Activated CD4-positive, alpha-beta T cell treated with anti-CD3 and anti-CD28 coated beads for 1 hour (primary cell): Measurements from ENCODE around the gene ATOX1.
"Not testable (repeated sequence)": the region's sequence is repeated elsewhere in the genome, so short reads cannot be mapped to it uniquely, and the experiment has no call there.

Experiments
- DNase-seq: peaks from one replicate; pipeline ENCODE4 v3.0.0-alpha.2; 2020

ATOX1 gene, protein sequence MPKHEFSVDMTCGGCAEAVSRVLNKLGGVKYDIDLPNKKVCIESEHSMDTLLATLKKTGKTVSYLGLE

DNA sequence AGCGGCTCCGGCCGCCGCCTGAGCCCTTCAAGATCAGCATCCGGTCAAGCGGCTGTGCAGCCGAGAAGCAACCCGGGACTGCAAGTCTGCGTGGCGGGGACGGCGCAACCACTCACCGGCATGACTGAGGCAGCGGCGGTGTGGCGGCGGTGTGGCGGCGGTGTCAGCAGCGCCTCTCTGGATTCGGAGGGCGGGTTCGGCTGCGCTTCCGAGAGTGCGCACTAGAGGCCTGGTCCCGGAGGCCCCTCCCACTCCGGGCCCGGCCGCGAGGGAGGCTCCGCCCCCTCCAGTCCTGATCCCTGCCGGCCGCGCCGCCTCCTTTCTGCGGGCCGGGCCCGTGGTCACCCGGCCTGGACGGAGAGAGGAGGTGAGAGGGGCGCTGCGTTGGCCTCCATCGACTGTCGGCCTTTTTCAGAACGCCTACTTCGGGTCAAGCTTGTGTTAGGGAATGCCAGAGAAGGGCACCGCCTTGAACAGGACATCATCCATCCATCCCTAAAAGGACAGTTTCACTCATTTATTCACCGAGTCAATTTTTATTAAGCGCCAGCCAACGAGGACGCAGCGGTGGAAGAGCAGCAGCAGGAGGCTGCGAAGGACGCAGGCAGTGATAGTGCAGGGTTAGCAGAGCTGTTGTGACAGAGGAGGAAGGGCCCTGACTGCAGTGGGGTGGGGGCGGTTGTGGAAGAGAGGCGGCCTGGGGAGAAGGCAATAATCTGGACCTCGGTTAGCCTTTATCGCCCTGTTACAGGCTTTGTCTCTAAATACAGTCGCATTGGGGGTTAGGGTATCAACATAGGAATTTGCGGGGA is at the start of gene ATOX1:
Gene ATOX1 (minus strand): TSS at position 202 of the 812 bp plus-strand sequence. CDS start 80 bp downstream, at position 122.
- DNase-seq = peak; percentile 84

DNA sequence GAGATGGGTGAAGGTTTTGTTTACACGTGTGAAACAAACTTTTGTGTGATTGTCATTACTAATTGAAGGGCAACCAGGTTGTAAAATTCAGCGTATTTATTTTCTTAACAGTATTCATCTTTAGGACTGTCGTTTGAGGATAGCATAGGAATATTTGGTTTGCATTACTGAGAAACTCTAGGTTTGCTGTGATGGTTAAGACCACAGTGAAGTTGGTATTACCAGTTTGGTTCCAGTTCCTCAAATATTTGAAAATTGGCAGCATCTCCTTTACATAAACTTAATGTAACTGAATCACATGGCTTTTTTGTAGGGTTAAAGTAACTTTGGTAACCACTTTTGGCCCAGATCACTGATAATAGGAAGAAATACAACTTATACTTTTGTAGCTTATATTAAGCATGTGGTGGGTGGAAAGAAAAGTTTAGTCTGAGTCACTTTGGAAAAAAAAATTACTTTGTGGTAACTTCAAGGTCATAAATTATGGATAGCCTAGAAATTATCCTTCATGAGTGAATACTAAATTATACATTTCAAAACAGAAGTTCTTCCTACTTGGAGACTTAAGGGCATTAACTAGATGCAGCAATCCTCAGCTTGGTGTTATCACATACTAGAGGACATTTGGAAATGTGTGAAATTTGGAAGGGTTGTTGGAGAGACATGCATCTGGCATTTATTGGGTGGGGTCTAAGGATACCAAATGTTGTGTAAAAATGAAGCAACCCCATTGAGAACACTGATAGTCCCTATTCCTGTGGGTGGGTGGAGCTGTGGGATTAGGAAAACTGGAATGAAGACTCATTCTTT is 47.2 kb upstream of the ATOX1 start:
- no peak for DNase-seq

DNA sequence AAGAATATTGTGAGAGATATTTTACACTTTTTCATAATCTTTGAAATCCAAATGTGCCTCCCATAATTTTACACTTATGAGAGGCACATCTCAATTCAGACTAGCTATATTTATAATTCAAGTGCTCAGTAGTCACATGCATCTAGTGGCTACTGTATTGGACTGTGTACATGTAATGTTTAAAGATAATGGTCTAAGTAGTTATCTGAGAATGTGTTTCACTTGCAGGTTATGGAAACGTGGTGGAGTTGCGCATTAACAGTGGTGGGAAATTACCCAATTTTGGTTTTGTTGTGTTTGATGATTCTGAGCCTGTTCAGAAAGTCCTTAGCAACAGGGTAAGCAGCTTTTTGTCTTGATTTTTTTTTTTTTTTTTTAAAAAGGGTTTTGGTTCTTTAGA is 42.1 kb upstream of the ATOX1 start:
- no peak for DNase-seq

DNA sequence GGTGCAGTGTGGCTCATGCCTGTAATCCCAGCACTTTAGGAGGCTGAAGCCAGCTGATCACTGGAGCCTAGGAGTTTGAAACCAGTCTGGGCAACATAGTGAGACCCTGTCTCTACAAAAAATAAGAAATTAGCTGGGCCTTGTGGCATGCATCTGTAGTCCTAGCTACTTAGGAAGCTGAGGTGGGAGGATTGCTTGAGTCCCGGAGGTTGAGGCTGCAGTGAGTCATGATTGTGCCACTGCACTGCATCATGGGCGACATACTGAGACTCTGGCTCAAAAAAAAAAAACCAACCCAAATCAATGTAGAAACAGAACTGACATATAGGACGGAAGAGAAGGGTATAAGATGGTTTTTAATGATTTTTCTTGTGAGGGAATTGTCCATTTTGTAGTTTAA is 41.0 kb upstream of the ATOX1 start:
- DNase-seq = no peak

DNA sequence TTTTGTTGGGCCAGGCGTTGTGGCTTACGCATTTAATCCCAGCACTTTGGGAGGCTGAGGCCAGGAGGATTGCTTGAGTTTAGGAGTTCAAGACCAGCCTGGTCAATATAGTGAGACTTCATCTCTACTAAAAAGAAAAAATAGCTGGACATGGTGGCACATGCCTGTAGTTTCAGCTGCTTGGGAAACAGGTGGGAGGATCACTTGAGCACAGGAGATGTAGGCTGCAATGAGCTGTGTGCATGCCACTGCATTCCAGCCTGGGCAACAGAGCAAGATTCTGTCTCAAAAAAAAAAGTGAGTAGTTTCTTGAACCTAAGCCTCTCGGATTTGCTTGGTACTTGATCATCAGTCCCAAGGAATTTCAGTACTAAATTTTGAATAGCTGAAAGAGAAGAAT is 40.2 kb upstream of the ATOX1 start:
- no peak for DNase-seq

DNA sequence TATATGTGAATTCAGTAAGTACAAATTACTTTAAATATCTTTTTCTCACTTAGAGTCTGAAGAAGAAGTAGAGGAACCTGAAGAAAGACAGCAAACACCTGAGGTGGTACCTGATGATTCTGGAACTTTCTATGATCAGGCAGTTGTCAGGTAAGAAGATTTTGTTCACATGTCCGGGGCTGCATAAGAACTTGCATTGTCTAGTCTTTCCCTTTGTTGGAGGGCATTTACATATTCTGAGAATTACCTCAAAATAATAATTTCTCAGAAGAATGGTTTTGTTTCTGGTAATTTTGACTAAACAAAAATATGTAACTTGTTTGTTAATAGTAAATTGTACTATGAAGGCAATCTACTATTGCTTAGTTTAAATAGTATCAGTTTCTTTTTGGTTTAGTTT is 37.0 kb upstream of the ATOX1 start:
- no peak for DNase-seq

DNA sequence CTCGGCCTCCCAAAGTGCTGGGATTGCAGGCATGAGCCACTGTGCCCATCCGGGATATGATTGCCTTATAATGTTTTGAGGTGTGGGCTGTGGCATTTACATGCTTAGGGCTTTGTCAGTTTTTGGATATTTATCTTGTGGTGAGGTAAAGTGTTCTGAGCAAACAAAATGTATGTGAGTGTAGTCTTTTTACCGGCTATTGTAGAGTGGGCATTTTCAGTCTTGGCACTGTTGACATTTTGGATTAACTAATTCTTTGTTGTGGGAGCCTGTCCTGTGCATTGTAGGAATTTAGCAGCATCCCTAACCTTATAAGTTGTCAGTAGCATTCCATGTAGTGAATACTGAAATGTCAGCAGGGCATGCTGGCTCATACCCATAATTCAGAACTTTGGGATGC is 34.9 kb upstream of the ATOX1 start:
- no peak for DNase-seq

DNA sequence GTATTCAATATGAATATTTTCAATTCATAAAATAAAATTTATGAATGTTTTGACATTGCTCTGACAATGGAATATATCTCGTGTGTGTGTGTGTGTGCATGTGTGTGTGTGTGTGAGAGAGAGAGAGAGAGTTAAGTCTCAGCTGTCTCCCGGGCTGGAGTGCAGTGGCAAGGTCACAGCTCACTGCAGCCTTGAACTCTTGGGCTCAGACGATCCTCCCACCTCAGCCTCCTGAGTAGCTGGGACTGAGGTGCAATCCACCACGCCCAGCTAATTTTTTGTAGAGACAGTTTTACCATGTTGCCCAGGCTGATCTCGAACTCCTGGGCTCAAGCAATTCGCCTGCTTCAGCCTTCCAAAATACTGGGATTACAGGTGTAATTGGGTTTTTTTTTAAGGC is 29.4 kb upstream of the ATOX1 start:
- no peak for DNase-seq

DNA sequence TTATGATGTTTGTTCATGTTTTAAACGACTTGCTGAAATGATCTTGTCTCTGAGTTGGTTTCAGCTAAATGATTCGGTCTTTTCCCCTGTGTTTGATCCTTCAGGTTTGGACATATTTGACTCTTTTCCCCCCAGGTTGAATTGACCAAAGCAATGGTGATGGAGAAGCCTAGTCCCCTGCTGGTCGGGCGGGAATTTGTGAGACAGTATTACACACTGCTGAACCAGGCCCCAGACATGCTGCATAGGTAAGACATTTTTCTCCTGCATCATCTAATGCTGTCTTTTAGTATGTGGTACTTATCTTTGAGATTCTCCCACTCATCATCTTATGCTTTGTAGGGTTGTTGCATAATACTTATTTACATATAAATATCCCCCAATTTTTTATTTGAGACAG is 28.0 kb upstream of the ATOX1 start:
- no peak for DNase-seq

DNA sequence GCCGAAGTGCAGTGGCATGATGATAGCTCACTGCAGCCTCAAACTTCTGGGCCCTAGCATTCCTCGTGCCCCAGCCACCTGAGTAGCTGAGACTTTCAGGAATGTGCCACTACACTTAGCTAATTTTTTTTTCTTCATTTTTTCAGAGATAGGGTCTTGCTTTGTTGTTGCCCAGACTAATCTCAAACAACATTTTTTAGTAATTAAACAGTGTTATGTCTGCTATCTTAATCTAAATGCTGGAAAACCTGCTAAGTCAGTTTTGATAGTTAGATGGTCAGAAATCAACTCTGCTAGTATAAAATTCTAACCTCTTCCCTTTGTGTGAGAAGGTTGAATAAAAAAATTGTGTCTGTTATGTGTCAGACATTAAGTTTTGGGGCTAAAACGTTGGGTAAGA is 25.7 kb upstream of the ATOX1 start:
- no peak for DNase-seq

DNA sequence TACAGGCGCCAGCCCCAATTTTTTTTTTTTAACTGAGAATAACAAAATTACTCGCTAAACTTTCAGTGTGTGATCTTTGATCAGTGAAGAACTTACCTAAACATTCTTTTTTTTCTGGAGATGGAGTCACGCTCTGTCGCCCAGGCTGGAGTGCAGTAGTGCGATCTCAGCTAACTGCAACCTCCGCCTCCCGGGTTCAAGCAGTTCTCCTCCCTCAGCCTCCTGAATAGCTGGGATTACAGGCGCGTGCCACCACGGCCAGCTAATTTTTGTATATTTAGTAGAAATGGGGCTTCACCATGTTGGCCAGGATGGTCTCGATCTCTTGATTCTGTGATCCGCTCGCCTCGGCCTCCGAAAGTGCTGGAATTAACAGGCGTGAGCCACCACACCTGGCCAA is 25.2 kb upstream of the ATOX1 start:
- DNase-seq = not testable (repeated sequence)

DNA sequence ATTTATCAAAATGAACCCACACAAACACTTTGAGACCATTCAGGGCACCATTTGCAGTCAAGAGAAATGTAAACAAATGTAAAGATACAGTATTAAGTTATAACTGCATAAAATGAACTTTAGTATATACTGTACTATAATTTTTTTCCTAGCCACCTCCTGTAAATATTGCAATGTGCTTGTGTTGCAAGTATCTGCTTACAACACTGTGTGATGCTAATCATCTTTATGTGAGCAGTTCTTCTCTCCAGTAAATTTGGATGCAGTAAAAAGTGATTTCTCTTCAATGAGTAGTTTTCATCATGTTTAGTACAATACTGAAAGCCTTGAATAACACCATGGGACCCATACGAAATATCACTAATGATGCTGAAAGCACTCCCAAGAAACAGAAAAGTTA is 22.8 kb upstream of the ATOX1 start:
- DNase-seq = no peak

DNA sequence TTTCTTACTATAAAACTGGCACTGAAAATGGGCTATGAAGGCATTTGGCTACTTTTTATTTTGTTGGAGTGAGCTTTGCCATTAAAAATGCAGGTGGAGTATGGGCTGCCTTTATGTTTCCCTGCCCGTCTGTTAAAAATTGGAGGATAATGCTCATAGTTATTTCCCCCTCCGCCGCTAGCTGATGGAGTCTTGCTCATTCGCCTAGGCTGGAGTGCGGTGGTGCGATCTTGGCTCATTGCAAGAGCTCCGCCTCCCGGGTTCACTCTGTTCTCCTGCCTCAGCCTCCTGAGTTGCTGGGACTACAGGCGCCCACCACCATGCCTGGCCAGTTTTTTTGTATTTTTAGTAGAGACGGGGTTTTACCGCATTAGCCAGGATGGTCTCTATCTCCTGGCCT is 21.9 kb upstream of the ATOX1 start:
- no peak for DNase-seq

DNA sequence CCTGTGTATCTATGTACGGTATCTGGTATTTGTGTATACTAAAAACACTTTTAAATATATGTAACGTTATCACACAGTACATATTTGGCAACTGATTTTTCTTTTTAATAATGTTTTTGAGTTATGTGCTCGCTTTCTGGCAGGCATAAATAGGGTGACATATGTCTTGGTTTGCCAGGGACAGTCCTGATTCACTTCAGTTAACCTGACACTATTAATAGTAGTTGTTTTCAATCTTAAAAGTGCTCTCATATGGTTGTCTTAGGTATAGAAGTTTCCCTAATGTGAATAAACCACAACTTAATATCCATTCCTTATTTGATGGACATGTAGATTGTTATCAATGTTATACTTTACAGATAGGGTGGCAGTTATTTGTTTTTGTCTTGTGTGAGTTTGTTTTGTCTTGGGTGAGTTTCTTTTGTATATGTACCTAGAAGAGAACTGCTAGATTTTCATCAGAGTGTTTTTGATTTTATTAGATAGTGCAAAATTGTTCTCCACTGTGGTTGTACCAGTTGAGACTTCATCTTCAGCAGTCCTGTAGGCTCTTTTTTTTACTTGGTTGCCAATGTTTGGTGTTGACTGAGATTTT is 21.2 kb upstream of the ATOX1 start:
- no peak for DNase-seq

DNA sequence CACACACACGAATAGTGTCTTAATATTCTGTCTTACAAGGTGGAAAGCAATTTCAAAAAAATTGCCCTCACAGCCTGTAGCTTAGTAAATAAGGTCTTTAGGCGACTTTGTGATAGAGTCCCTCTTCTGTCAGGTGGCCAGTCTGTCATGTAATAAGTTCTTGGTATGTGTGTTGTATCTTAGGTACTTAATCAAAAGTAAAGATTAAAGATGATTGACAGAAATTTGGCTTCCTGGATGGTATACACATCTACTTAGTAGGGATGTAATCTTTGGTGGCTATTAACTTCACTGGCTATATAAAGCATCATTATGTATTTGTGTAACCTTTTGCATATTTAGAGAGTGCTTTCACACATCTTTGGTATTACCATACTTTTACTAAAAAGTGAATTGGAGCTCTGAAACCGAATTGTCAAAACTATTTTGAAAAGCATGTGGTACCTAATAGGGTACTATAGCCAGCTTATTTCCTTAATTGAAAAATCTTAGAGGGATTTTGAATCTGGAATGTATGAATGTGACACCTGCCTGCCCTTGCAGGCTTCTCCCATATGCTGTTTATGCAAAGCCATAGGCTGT is 16.7 kb upstream of the ATOX1 start:
- DNase-seq = no peak

DNA sequence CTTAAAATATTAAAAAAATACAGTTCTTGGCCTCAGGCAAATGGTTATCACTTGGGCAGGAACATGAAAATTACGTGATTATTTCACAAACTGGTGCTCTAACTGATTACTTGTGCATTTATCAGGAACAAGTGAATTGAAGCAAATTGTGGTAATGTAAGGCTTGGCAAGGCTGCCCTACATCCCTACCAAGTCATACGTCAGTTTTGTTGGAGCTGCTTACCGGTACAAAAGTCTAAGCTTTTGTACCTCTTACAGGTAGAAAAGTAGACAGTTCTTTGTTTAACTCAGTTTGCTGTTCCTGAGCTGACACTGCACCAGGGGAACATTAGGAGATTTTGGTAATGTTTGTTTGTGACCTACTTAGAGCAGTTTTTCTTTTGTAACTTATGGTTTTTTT is 15.5 kb upstream of the ATOX1 start:
- no peak for DNase-seq

DNA sequence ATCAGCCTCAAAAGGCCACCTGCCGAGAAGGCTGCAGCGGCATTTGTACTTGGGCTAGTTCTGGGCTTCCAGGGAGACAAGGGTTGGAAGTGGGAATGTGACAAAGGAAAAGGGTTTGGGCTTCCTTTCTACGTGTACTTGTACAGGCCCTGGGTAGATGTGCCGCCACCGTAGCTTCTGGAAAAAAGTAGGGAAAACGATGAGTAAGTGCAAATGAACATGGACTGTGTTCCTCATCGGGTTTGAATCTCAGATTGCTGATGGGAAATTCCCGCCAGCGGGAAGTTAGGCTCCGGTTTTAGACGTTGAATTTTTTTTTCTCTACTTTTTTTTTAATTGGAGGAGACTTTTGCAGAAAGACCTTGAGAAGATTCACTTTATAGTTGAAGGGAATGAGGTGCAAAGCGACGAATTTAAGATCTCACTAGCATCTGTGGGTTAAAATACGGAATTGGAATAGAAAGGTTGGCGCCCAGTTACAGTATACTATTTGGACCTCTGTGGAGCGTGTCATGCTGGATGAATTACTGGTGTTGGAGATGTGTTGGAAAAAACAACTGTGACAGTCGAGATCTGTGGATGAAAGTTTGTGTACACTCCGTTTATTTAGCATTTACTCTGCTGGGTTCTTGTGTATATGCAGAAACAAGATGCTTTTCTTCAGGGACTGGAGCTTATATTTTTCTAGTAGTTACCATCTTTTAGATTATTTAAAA is 14.6 kb upstream of the ATOX1 start:
- no peak for DNase-seq

DNA sequence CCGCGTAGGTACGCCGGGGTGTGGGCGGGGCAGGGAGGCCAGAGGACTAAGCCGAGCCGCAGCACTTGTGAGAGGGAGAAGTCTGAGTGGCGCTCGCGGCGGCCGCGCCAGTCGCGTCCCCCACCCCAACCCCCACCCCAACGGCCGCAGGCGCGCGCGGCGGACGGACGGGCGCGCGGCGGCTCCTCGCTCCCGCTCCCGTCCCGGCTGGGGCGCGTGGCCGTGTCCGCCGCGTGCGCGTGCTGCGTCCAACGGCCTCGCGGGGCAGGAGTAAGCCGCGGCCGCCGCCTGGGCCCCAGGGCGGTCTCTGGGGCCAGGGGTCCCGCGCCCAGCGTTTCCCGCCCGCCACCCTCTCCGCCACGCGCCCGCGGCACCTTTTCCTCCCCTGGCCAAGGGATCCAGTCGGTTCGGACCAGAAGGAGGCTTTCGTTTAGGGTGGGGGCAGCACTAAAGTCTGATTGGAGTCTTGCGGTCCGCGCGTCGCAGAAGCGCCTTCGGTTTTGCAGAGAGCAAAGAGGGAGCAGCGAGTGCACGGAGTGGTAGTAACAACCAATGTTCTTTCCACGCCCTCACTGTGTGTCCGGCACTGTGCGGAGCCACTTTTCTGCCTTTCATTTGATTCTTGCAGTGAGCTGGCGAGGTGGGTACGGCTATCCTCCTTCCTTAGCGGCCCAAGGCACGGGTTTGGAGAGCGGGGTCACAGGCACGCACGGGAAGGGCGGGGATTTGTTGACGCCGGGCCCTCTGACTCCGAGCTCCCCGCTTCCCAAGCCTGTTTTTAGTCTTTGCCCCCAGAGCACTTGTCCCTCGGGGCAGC is 13.8 kb upstream of the ATOX1 start:
- peak; percentile 33 for DNase-seq

DNA sequence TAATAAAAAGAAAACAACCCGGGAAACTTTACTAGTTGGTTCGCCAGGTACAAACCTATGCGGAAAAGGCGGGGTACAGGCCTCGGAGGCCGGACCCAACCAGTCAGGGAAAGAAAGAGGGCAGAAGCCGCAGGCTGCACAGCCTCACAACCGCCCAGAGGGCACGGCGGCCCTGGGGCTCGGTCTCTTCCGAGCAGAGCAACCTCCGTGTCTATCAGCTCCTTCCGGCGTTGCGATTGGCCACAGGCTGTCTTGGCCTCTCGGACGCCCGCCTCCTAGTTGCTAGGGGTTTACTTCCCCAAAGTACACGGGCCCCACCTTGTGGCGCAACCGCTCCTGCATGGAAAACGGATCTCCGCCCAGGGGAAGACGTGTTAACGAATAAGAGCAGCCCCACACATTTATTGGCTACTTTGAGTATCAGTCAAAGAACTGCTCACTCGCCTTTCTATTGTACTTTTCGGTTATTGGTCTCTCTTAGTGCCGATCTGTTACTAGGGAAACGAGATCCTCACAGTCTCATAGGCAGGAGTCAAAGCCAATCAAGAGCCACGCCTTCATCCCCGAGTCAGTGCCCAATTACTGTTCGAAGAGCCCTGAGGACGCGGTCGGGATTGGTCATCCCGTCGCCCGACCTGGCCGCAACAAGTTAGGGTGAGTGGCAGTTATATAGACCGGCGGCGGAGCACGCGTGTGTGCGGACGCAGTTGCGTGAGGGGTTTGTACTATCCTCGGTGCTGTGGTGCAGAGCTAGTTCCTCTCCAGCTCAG is 13.0 kb upstream of the ATOX1 start, which contains the start of gene G3BP1:
Gene G3BP1 (plus strand): TSS at position 696 of the 770 bp plus-strand sequence. CDS start 14,667 bp downstream, outside the sequence.
- peak; percentile 98 for DNase-seq

DNA sequence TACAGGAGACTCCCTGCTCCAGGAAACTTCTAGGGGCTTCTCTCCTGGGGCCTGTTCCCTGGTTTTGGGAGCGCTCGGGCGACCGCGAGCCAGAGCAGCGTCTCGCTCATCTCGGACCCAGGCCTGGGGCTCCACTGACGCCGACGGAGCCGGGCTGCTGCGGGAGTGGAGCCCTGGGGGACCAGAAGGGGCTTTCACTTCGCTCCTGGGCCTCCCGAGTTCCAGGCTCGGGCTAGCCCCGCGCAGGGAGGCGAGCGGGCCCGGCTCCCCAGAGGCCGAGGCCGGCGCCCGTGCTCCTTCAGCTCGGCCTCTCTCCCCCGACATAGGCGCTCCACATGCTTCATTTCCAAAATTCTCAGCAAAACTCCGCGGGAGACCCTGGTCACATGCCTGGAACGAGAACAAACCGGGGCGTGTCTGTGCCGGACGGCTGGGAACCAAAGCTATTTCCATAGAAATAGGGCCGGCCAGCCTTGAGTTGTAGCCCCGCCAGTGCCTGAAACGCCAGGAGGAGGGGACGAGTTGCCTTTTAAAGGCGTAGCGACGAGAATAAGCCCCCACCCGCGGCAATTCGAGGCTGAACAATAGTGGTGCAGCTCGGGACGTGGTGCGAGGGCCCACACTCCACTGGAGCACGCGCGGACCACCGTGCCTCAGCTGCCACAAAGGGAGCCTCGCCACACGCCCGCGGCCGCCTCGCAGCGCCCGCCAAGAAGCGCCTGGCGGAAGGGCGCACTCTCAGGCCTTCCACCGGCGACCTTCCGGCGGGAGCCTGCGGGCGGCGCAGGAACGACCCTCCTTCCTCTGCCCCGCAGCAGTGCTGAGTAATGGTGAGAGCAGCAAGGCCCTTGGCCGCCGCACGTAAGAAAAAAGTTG is 12.2 kb upstream of the ATOX1 start:
- no peak for DNase-seq
